ENCODE data around the gene SYTL2. TPM values are rescaled to one million over a fixed set of nuclear protein-coding genes. Genes with fewer than 3 reads are reported as not detected.

SYTL2 gene
- total RNA-seq, 6 experiments from 2014 or later, result 23.2 to 39.5 (median 27.4) TPM

- peaks cover 20% of the 10 kb centered on the region for H3K4me1 Mint-ChIP-seq (ENCODE audit: low read depth)
Observed at GRCh38 chr11:85746670-85747069, 64.3 kb downstream of the SYTL2 start.

GRCh38 chr11:85745626-85746025, 65.3 kb downstream of the SYTL2 start:
- no peak overlapping the region for H3K27ac Mint-ChIP-seq
- H3K4me1 Mint-ChIP-seq (ENCODE audit: low read depth), result peaks cover 22% of the 10 kb centered on the region
- H3K4me3 Mint-ChIP-seq, result no peak overlapping the region
- no peak for TF ChIP-seq CTCF (IDR thresholded peaks at IDR 0.05)
- no peak for DNase-seq
- H3K36me3 Mint-ChIP-seq (ENCODE audit: low read depth), result peaks cover 13% of the 10 kb centered on the region
- H3K27me3 Mint-ChIP-seq (ENCODE audit: insufficient read depth), result no peaks in the 10 kb centered on the region; the same call in 1 of the 2 replicates
- no peaks in the 10 kb centered on the region for H3K9me3 Mint-ChIP-seq

More at GRCh38 chr11:85746670-85747069, 64.3 kb downstream of the SYTL2 start:
- no peak for TF ChIP-seq CTCF (IDR thresholded peaks at IDR 0.05)
- DNase-seq, result no peak
- Mint-ChIP-seq H3K36me3 (ENCODE audit: low read depth) (peaks cover 13% of the 10 kb centered on the region), H3K4me3 (no peak overlapping the region), H3K9me3 (no peaks in the 10 kb centered on the region), H3K27ac (no peak overlapping the region), H3K27me3 (ENCODE audit: insufficient read depth) (no peaks in the 10 kb centered on the region; the same call in 1 of the 2 replicates)

DNA sequence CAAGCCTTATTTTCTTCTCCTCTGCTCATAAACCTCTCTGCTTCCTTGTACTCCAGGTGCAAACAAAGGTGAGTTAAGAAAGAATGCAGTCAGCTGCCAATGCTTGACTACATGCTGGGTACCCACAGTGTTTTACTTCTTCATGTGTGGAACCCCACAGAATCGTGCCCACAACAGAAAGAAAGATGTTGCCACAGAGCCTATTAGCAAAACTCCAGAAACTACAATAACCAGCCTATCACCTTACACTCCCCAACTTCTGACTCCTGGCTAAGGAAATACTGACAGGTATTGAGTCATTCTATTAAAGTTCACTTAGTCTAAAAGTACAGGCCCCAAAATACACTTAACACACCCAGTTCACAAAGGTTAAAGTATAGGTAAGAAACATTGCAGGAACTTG, 68.1 kb downstream of the SYTL2 start:
- DNase-seq, result no peak
- H3K36me3 Mint-ChIP-seq (ENCODE audit: low read depth), result peaks cover 14% of the 10 kb centered on the region
- no peak for TF ChIP-seq CTCF (IDR thresholded peaks at IDR 0.05)
- no peak overlapping the region for H3K4me3 Mint-ChIP-seq
- no peaks in the 10 kb centered on the region for H3K27me3 Mint-ChIP-seq (ENCODE audit: insufficient read depth)
- H3K4me1 Mint-ChIP-seq (ENCODE audit: low read depth), result peaks cover 14% of the 10 kb centered on the region
- no peak overlapping the region for H3K27ac Mint-ChIP-seq
- H3K9me3 Mint-ChIP-seq, result no peaks in the 10 kb centered on the region

DNA sequence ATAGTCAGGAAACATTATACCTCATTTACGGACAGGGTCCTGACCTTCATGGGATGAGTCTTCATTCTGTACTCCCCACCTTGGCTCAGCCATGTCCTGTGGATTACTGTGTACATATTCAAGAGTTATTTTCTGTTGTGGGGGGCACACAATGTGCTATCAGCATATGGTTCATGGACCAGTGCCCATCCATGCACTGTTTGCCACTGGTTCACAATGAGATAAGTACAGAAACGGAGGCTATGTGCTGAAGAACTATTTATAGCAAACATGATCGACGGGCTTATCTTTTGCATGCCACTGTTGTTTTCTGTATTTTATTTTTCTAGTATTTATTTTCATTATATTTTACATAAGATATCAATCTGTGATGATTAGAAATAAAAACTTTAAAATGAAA, 68.6 kb downstream of the SYTL2 start:
- no peak for DNase-seq
- no peak overlapping the region for H3K4me3 Mint-ChIP-seq
- H3K27ac Mint-ChIP-seq, result no peak overlapping the region
- no peaks in the 10 kb centered on the region for H3K27me3 Mint-ChIP-seq (ENCODE audit: insufficient read depth)
- H3K9me3 Mint-ChIP-seq, result no peaks in the 10 kb centered on the region
- peaks cover 13% of the 10 kb centered on the region; the same call in 1 of the 2 replicates for H3K36me3 Mint-ChIP-seq (ENCODE audit: low read depth)
- H3K4me1 Mint-ChIP-seq (ENCODE audit: low read depth), result peaks cover 14% of the 10 kb centered on the region
- no peak for TF ChIP-seq CTCF (IDR thresholded peaks at IDR 0.05)

- no peak overlapping the region for H3K27ac Mint-ChIP-seq
- no peak overlapping the region for H3K4me3 Mint-ChIP-seq
- no peaks in the 10 kb centered on the region for H3K27me3 Mint-ChIP-seq (ENCODE audit: insufficient read depth)
- H3K4me1 Mint-ChIP-seq (ENCODE audit: low read depth), result peaks cover 14% of the 10 kb centered on the region
- DNase-seq, result no peak
- peaks cover 21% of the 10 kb centered on the region; the same call in 1 of the 2 replicates for H3K36me3 Mint-ChIP-seq (ENCODE audit: low read depth)
- no peak for TF ChIP-seq CTCF (IDR thresholded peaks at IDR 0.05)
- H3K9me3 Mint-ChIP-seq, result no peaks in the 10 kb centered on the region
Observed at GRCh38 chr11:85740481-85741400, 70.2 kb downstream of the SYTL2 start.
